Head of caudate nucleus (tissue), 42 donors: Measurements from ENCODE around the gene SLC51A.
"Not testable (repeated sequence)": the region's sequence is repeated elsewhere in the genome, so short reads cannot be mapped to it uniquely, and the experiment has no call there.

Experiments used
- DNase-seq, 42 donors: peaks; one replicate each; pipeline versions ENCODE4 v3.0.0 to v3.0.0-alpha.2; 2020 to 2021; ENCODE audit warnings: mixed read lengths in 7 of 42
- intact Hi-C: fragments of 100-400 bp; cut with DNase I; formaldehyde crosslinking; loops from one replicate; pipeline ENCODE4 v1.15.0; 2022

The SLC51A gene

DNA sequence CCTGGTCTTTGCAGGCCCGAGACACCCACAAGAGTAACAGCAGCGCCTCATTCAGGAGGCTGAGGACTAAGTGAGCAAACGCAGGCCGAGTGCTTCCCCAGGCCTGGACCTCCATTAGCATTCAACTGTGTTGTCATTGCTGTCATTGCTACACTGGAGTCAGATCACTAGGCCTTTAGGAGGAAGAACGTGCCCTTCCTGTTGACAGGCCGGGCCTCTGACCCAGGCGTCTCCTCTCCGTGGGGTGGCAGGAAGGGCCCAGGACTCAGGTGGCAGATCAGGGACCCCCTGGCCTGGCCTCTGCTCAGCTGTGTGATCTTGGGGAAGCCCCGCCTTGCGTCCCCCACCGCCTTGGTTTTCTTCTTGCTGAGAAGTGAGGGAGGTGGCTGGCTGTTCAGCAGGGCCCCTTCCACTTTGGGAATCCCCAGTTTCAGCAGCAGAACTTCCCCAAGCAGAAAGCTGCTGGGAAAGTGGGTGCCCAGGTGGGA lies 24.3 kb upstream of the SLC51A start:
- intact Hi-C loops: loop anchor here (5.0 kb wide), 1 partner anchor 110 kb away; the partner anchor contains the start of gene TFRC
- peak in 1 of 42 donors; percentile 23 for DNase-seq

- DNase-seq: peak in 35 of 42 donors; percentile 25 to 83 (median 64)
- intact Hi-C loops: loop anchor here (5.0 kb wide), 1 partner anchor 110 kb away; the partner anchor contains the start of gene TFRC
Observed at GRCh38 chr3:196192524-196193051, 23.7 kb upstream of the SLC51A start.

DNA sequence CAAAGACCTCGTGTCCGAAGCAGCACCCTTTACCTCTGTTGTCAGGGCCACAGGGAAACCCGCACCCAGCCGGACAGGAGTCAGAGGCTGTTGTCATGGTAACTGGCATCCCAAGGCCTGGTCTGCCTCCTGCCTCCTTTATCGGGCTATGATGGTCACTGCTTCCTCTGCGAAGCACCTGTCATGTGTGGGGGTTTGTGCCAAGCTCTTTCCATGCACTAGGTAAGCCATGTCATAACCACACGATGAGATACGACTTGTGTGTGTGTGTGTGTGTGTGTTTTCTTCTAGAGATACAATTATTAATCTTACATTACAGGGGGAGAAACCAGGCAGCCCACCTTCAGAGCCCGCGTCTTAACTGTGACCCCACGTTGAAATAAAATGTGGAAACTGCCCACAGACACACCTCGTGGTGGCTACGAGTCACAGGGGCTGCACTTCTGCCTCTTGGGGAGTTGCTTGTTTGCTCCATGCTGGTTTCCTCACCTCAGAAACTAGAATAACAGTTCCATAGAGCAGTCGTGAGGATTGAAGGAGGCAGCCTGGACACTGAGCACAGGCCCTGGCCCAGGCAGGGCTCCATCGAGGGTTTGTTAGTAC lies 23.1 kb upstream of the SLC51A start:
- peak in 1 of 42 donors; percentile 4 for DNase-seq
- intact Hi-C loops: loop anchor here (5.0 kb wide), 1 partner anchor 111 kb away; the partner anchor contains the start of gene TFRC

DNA sequence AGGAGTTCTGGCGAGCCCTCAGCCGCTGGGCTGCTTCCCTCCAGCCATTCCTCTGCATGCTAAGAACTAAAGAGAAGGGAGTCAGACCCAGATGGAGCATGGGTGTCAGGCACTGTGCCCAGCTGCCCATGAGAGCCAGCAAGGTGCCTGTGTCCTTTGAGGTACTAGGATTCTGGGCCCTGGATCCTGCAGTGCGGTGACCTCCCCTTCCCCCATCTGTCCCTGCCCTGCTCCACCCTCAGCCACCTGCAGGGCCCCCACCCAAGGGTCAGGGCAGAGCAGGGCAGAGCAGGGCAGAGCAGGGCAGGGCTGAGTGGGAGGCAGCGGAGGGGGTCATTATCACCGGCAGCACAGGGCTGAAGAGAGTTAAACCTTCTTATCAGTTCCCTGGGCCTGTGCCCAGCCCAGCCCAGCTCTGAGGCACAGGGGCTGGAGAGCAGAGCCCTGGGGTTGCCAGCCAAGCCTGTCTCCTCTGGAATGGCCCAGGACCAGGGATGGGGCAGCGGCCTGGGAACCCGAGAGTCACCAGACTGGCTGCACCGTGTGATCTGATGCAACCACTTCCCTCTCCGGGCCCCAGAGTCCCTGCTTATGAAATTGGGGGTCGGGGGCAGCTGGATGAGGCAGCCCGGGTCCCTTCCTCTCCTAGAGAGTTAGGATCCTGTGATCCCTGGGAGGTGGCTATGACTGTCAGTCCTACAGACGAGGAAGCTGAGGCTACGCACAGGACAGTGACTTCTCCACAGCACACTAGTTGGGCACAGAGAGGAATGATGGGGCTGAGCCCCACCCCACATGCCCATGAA lies 22.4 kb upstream of the SLC51A start:
- intact Hi-C loops: loop anchor here (5.0 kb wide), 1 partner anchor 112 kb away; the partner anchor contains the start of gene TFRC
- peak in 2 of 42 donors; percentile 6 to 41 for DNase-seq

DNA sequence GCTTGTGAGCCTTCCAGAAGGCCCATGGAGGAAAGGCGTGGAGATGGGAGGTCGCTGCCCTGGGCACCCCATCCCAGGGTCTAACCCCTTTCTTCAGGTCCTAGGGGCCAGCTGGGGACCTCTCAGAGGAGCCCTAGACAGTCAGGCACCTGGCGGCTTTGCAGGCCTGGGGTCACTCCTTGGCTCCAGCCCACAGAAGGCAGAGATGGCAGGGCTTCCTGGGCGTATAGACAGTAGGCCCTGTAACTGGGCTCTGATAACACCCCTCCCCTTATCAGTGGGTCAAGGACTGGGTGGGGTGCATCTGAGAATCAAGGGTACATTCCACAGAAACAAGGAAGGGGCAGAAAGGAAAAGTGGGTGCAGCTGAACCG lies 21.8 kb upstream of the SLC51A start:
- intact Hi-C loops: loop anchor here (5.0 kb wide), 1 partner anchor 112 kb away; the partner anchor contains the start of gene TFRC
- no peak for DNase-seq

- peak in 2 of 42 donors; percentile 20 to 35 for DNase-seq
- intact Hi-C loops: loop anchor here (5.0 kb wide), 1 partner anchor 123 kb away; no protein-coding TSS in a partner anchor
Observed at GRCh38 chr3:196195664-196196265, 20.6 kb upstream of the SLC51A start.

- intact Hi-C loops: loop anchor here (5.0 kb wide), 1 partner anchor 125 kb away; no protein-coding TSS in a partner anchor
- DNase-seq: peak in 1 of 42 donors; percentile 1
Observed at GRCh38 chr3:196197524-196197923, 18.8 kb upstream of the SLC51A start.

DNA sequence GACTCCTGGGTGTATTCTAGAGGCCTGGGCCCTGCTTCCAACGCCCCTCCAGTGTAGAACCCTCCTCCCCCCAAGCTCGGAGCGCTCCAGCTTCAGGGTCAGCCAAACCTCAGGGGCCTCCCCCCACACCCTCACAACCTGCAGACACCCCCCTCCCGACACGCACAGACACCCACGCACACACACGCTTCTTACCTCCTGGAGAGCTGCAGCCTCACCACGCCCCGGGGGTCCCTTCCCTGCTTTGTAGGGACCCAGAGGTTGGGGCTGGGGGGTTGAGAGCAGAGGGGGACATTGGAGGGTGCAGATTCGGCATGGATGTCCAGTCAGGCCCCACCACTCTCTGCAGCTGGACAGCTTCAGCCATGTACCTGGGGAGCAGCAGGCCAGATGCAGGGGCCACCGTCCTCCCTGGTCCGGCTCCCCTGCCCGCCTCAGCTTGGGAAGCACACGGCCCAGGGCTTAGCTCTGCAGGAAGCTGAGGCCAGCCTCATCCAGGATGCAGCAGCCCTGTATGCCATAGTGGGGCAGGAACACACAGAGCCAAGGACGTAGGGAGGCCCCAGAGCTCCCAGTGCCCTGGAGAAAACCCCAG lies 18.2 kb upstream of the SLC51A start:
- intact Hi-C loops: loop anchor here (5.0 kb wide), 1 partner anchor 126 kb away; no protein-coding TSS in a partner anchor
- no peak for DNase-seq

GRCh38 chr3:196198771-196199753 lies 17.3 kb upstream of the SLC51A start:
- peak in 1 of 42 donors; percentile 1 for DNase-seq
- intact Hi-C loops: loop anchor here (5.0 kb wide), 1 partner anchor 127 kb away; no protein-coding TSS in a partner anchor

DNA sequence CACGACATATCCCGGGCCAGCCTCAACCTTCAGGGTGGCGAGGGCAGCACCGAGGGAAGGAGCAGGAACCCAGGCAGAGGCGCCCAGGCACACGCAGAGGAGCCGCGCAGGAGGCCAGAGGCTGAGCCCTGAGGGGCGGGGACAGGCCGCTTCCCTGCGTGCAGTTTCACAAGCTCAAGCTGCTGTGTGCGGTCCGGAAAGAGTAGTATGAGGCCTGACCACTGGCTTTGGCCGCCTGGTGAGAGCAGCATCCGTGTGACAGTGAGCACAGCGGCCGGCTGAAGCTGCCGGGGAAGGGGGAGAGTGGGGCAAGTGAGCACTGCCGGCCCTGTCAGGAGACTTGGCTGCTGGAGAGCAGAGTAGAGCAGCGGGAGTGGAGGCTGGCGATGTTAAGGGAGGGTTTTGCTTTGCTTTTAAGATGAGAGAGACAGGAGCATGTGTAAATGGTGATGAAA lies 13.8 kb upstream of the SLC51A start:
- intact Hi-C loops: no loop called here
- DNase-seq: peak in 16 of 42 donors; percentile 16 to 72 (median 45)

- intact Hi-C loops: no loop called here
- DNase-seq: no peak
Observed at GRCh38 chr3:196203846-196204245, 12.5 kb upstream of the SLC51A start.

DNA sequence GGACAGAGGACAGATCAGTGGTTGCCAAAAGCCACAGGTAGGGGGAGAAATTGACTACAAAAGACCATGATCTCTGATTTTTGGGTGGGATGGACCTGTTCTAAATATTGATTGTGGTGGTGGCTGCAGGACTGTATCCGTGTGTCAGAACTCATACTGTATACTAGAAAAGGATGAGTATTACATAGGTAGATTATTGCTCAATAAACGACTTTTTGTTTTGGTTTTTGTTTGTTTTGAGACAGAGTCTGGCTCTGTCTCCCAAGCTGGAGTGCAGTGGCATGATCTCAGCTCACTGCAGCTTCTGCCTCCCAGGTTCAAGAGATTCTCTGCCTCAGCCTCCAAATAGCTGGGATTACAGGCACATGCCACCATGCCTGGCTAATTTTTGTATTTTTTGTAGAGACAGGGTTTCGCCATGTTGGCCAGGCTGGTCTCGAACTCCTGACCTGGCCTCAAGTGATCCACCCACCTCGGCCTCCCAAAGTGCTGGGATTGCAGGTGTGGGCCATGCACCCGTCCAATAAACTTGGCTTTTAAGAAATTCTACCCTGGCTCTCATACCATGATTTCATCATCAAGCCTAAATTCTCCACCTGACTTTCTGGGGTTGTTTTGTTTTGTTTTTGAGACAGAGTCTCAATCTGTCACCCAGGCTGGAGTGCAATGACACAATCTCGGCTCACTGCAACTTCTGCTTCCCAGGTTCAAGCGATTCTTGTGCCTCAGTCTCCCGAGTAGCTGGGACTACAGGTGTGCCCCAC lies 10.7 kb upstream of the SLC51A start:
- intact Hi-C loops, DNase-seq: not testable (repeated sequence)

DNA sequence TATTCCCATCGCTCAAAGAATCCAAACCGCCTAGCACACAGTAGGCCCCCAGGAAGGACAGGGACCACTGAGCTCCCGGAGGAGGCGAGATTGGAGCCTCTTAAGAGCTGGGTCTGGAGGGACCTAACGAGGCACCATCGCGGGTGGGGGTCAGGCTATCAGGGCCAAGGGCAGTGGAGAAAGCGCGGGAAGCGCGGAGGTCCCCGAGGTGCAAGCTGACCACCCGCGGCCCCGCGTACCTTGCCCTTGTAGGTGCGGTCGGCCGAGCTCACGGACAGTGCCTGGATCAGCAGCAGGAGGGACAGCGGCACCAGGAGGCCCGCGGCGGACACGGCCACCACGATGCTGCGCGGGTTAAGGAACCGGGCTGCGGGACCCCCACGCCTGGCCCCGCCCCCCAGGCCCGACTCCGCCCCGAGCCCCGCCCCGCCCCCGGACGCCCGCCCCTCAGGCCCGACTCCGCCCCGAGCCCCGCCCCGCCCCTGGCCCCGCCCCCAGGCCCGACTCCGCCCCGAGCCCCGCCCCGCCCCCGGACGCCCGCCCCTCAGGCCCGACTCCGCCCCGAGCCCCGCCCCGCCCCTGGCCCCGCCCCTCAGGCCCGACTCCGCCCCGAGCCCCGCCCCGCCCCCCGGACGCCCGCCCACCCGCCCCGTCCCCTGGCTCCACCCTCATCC lies 9.0 kb upstream of the SLC51A start:
- no peak for DNase-seq
- intact Hi-C loops: no loop called here

- intact Hi-C loops: no loop called here
- peak in 20 of 42 donors; percentile 22 to 74 (median 44) for DNase-seq
Observed at GRCh38 chr3:196207833-196208607, 8.3 kb upstream of the SLC51A start.

- DNase-seq: no peak
- intact Hi-C loops: no loop called here
Observed at GRCh38 chr3:196208942-196209695, 7.2 kb upstream of the SLC51A start.
